T-helper 1 cell treated with Interleukin-12 subunit alpha and Interleukin-12 subunit beta and Interleukin-4 antibody, amounts not matched to agents 30 ng/mL and 1 ng/mL, for 36 hours (primary cell): ENCODE data around the gene FAM162B. TPM values are rescaled to one million over a fixed set of nuclear protein-coding genes. Genes with fewer than 3 reads are reported as not detected.
"Not testable (repeated sequence)": the region's sequence is repeated elsewhere in the genome, so short reads cannot be mapped to it uniquely, and the experiment has no call there.

Experiments
- intact Hi-C: fragments of 100-400 bp; cut with micrococcal nuclease; formaldehyde crosslinking; loops from one replicate; pipeline ENCODE4 v1.15.1; 2024
- total RNA-seq: library from RNA; stranded (reverse); gene quantifications from 2 replicates; pipeline ENCODE4 v1.2.3, GENCODE V29; 2022

The FAM162B gene
- not detected in 2 replicates for total RNA-seq

GRCh38 chr6:116764961-116765841 lies at the start of gene FAM162B:
Gene FAM162B, minus strand, starts transcription at chr6:116765719. Its CDS starts 143 bp downstream, at chr6:116765576.
- intact Hi-C loops = no loop called here

- intact Hi-C loops = no loop called here
Observed at GRCh38 chr6:116812051-116812650, 46.6 kb upstream of the FAM162B start.

GRCh38 chr6:116801971-116802370 lies 36.5 kb upstream of the FAM162B start:
- intact Hi-C loops = no loop called here

GRCh38 chr6:116799945-116800344 lies 34.4 kb upstream of the FAM162B start:
- intact Hi-C loops = no loop called here

GRCh38 chr6:116797585-116797984 lies 32.1 kb upstream of the FAM162B start:
- intact Hi-C loops = no loop called here

- intact Hi-C loops = no loop called here
Observed at GRCh38 chr6:116793224-116793623, 27.7 kb upstream of the FAM162B start.

- intact Hi-C loops = no loop called here
Observed at GRCh38 chr6:116783852-116784251, 18.3 kb upstream of the FAM162B start.

GRCh38 chr6:116779573-116780164 lies 14.2 kb upstream of the FAM162B start:
- intact Hi-C loops = loop anchor here (1.0 kb wide), 2 partner anchors 68 to 190 kb away; no protein-coding TSS in a partner anchor

- intact Hi-C loops = no loop called here
Observed at GRCh38 chr6:116773886-116774285, 8.4 kb upstream of the FAM162B start.

GRCh38 chr6:116772450-116772849 lies 6.9 kb upstream of the FAM162B start:
- intact Hi-C loops = no loop called here

- intact Hi-C loops = no loop called here
Observed at GRCh38 chr6:116767715-116768114, 2.2 kb upstream of the FAM162B start.

GRCh38 chr6:116766506-116767176 lies 1.1 kb upstream of the FAM162B start:
- intact Hi-C loops = no loop called here

GRCh38 chr6:116764629-116764960 lies 924 bp downstream of the FAM162B start:
- intact Hi-C loops = no loop called here

GRCh38 chr6:116763906-116764628 lies 1.5 kb downstream of the FAM162B start:
- intact Hi-C loops = no loop called here

GRCh38 chr6:116763048-116763447 lies 2.5 kb downstream of the FAM162B start:
- intact Hi-C loops = no loop called here

- intact Hi-C loops = no loop called here
Observed at GRCh38 chr6:116762235-116762634, 3.3 kb downstream of the FAM162B start.

- intact Hi-C loops = no loop called here
Observed at GRCh38 chr6:116761779-116762178, 3.7 kb downstream of the FAM162B start.

- intact Hi-C loops = no loop called here
Observed at GRCh38 chr6:116745176-116745575, 20.3 kb downstream of the FAM162B start.

GRCh38 chr6:116741571-116741970 lies 23.9 kb downstream of the FAM162B start:
- intact Hi-C loops = no loop called here

- intact Hi-C loops = not testable (repeated sequence)
Observed at GRCh38 chr6:116740486-116740885, 25.0 kb downstream of the FAM162B start.

GRCh38 chr6:116737004-116737403 lies 28.5 kb downstream of the FAM162B start:
- intact Hi-C loops = no loop called here
